ENCODE measurements around the gene BAIAP2L2.
"Not testable (repeated sequence)": the region's sequence is repeated elsewhere in the genome, so short reads cannot be mapped to it uniquely, and the experiment has no call there.

Gene BAIAP2L2

GRCh38 chr22:38120359-38121110 lies 10.1 kb upstream of the BAIAP2L2 start:
- no peak for ATAC-seq
- TF ChIP-seq, protein P1, sequence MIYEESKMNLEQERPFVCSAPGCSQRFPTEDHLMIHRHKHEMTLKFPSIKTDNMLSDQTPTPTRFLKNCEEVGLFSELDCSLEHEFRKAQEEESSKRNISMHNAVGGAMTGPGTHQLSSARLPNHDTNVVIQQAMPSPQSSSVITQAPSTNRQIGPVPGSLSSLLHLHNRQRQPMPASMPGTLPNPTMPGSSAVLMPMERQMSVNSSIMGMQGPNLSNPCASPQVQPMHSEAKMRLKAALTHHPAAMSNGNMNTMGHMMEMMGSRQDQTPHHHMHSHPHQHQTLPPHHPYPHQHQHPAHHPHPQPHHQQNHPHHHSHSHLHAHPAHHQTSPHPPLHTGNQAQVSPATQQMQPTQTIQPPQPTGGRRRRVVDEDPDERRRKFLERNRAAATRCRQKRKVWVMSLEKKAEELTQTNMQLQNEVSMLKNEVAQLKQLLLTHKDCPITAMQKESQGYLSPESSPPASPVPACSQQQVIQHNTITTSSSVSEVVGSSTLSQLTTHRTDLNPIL (CRISPR knock-in tag; IDR thresholded peaks at IDR 0.05; ENCODE audit: low read depth) = no peak
- TF ChIP-seq GLIS3 (CRISPR knock-in tag; IDR thresholded peaks at IDR 0.05) (no peak), BACH2 (CRISPR knock-in tag; IDR thresholded peaks at IDR 0.05; ENCODE audit: borderline replicate concordance) (no peak), CSRNP3 (CRISPR knock-in tag; IDR thresholded peaks at IDR 0.05) (no peak), ISL1 (CRISPR knock-in tag; IDR thresholded peaks at IDR 0.05) (no peak), OSR1 (CRISPR knock-in tag; IDR thresholded peaks at IDR 0.05) (no peak), TOX (CRISPR knock-in tag; IDR thresholded peaks at IDR 0.05; ENCODE audit: borderline replicate concordance) (no peak), ESRRG (CRISPR knock-in tag; IDR thresholded peaks at IDR 0.05) (no peak), TCF4 (CRISPR knock-in tag; IDR thresholded peaks at IDR 0.05; ENCODE audit: borderline replicate concordance) (no peak), ZFP3 (CRISPR knock-in tag; IDR thresholded peaks at IDR 0.05) (no peak), ZNF565 (CRISPR knock-in tag; conservative IDR thresholded peaks at IDR 0.05; ENCODE audit: low read depth) (no peak), ZNF8 (CRISPR knock-in tag; IDR thresholded peaks at IDR 0.05) (no peak), ARNTL (CRISPR knock-in tag; IDR thresholded peaks at IDR 0.05; ENCODE audit: borderline replicate concordance, low read depth) (no peak)
- TF ChIP-seq, protein P2, sequence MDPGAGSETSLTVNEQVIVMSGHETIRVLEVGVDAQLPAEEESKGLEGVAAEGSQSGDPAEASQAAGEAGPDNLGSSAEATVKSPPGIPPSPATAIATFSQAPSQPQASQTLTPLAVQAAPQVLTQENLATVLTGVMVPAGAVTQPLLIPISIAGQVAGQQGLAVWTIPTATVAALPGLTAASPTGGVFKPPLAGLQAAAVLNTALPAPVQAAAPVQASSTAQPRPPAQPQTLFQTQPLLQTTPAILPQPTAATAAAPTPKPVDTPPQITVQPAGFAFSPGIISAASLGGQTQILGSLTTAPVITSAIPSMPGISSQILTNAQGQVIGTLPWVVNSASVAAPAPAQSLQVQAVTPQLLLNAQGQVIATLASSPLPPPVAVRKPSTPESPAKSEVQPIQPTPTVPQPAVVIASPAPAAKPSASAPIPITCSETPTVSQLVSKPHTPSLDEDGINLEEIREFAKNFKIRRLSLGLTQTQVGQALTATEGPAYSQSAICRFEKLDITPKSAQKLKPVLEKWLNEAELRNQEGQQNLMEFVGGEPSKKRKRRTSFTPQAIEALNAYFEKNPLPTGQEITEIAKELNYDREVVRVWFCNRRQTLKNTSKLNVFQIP (CRISPR knock-in tag; IDR thresholded peaks at IDR 0.05; ENCODE audit: borderline replicate concordance, low read depth) = no peak
- TF ChIP-seq, protein P3, sequence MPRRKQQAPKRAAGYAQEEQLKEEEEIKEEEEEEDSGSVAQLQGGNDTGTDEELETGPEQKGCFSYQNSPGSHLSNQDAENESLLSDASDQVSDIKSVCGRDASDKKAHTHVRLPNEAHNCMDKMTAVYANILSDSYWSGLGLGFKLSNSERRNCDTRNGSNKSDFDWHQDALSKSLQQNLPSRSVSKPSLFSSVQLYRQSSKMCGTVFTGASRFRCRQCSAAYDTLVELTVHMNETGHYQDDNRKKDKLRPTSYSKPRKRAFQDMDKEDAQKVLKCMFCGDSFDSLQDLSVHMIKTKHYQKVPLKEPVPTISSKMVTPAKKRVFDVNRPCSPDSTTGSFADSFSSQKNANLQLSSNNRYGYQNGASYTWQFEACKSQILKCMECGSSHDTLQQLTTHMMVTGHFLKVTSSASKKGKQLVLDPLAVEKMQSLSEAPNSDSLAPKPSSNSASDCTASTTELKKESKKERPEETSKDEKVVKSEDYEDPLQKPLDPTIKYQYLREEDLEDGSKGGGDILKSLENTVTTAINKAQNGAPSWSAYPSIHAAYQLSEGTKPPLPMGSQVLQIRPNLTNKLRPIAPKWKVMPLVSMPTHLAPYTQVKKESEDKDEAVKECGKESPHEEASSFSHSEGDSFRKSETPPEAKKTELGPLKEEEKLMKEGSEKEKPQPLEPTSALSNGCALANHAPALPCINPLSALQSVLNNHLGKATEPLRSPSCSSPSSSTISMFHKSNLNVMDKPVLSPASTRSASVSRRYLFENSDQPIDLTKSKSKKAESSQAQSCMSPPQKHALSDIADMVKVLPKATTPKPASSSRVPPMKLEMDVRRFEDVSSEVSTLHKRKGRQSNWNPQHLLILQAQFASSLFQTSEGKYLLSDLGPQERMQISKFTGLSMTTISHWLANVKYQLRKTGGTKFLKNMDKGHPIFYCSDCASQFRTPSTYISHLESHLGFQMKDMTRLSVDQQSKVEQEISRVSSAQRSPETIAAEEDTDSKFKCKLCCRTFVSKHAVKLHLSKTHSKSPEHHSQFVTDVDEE (CRISPR knock-in tag; IDR thresholded peaks at IDR 0.05) = no peak

DNA sequence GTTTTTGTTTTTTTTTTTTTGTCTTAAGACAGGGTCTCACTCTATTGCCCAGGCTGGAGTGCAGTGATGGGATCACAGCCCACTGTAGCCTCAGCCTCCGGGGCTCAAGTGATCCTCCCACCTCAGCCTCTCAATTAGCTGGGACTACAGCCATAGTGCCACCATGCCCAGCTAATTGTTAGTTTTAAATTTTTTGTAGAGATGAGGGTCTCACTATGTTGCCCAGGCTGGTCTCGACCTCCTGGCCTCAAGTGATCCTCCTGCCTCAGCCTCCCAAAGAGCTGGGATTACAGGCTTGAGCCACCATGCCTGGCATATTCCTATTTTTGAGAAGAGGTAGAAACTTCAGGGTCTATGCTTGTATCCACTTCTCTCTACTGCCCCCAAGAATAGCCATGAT lies 8.3 kb upstream of the BAIAP2L2 start:
- not testable (repeated sequence) for ATAC-seq

DNA sequence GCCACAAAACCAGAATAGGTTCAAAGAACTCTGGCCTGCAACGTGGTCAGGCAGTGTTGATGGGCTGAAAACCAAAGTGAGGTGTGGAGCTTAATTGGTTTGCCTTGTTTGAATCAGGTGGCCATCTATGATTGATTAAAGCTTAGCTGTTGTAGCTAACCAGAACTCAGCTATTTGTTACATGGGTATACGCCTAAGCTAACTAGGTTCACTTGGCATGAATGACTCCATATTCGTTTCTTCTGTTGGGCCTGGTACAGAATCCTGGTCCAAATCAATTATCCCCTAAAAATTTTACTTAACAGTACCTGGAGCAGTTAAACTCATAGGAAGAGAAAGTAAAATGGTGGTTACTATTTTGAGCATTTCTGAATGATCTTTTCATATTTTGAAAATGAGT lies 7.7 kb upstream of the BAIAP2L2 start:
- no peak for ATAC-seq
- no peak for TF ChIP-seq PPARA (CRISPR knock-in tag; IDR thresholded peaks at IDR 0.05; ENCODE audit: borderline replicate concordance)
- TF ChIP-seq OSR1 (CRISPR knock-in tag; IDR thresholded peaks at IDR 0.05) = no peak
- TF ChIP-seq ZNF565 (CRISPR knock-in tag; conservative IDR thresholded peaks at IDR 0.05; ENCODE audit: low read depth) = no peak
- TF ChIP-seq ESRRG (CRISPR knock-in tag; IDR thresholded peaks at IDR 0.05) = no peak
- TF ChIP-seq ZC3H10 (CRISPR knock-in tag; IDR thresholded peaks at IDR 0.05) = no peak
- TF ChIP-seq ZNF8 (CRISPR knock-in tag; IDR thresholded peaks at IDR 0.05) = no peak
- no peak for TF ChIP-seq CSRNP3 (CRISPR knock-in tag; IDR thresholded peaks at IDR 0.05)
- TF ChIP-seq ZNF70 (CRISPR knock-in tag; IDR thresholded peaks at IDR 0.05) = no peak
- no peak for TF ChIP-seq ARNTL (CRISPR knock-in tag; IDR thresholded peaks at IDR 0.05; ENCODE audit: borderline replicate concordance, low read depth)
- TF ChIP-seq RARB (CRISPR knock-in tag; IDR thresholded peaks at IDR 0.05) = no peak
- TF ChIP-seq ZFP30 (CRISPR knock-in tag; IDR thresholded peaks at IDR 0.05) = no peak
- TF ChIP-seq SNAI2 (CRISPR knock-in tag; IDR thresholded peaks at IDR 0.05) = no peak
- no peak for TF ChIP-seq GLIS3 (CRISPR knock-in tag; IDR thresholded peaks at IDR 0.05)
- no peak for TF ChIP-seq ZFP3 (CRISPR knock-in tag; IDR thresholded peaks at IDR 0.05)
- TF ChIP-seq CSDC2 (CRISPR knock-in tag; IDR thresholded peaks at IDR 0.05) = no peak
- no peak for TF ChIP-seq PATZ1 (CRISPR knock-in tag; IDR thresholded peaks at IDR 0.05; ENCODE audit: borderline replicate concordance)
- no peak for TF ChIP-seq TCF4 (CRISPR knock-in tag; IDR thresholded peaks at IDR 0.05; ENCODE audit: borderline replicate concordance)

DNA sequence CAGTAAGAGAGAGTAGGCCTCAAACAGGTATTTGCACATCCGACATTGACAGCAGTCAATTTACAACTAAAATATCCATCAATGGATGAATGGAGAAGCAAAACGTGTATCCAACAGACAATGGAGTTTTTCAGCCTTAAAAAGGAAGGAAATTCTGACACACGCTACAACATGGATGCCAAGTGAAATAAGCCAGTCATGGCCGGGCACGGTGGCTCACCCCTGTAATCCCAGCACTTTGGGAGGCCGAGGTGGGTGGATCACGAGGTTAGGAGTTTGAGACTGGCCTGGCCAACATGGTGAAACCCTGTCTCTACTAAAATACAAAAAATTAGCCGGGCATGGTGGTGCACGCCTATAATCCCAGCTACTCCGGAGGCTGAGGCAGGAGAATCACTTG lies 7.1 kb upstream of the BAIAP2L2 start:
- not testable (repeated sequence) for ATAC-seq

Measured in SK-N-SH treated with all-trans-retinoic acid at 6 μM for 48 hours (cell line).